ENCODE results near the gene SAMD4A.

SAMD4A gene

GRCh38 chr14:54688229-54688628 is 121.3 kb downstream of the SAMD4A start:
- DNase-seq: no peak

GRCh38 chr14:54689928-54690327 is 123.0 kb downstream of the SAMD4A start:
- DNase-seq: no peak

- no peak for DNase-seq
These were observed 124.0 kb downstream of the SAMD4A start for GRCh38 chr14:54690887-54691286.

GRCh38 chr14:54691525-54692283 is 124.8 kb downstream of the SAMD4A start:
- peak; percentile 66 for DNase-seq

GRCh38 chr14:54692284-54692772 is 125.4 kb downstream of the SAMD4A start:
- peak; percentile 25 for DNase-seq

- DNase-seq: no peak
These were observed 126.8 kb downstream of the SAMD4A start for GRCh38 chr14:54693761-54694160.

GRCh38 chr14:54695196-54695595 is 128.3 kb downstream of the SAMD4A start:
- DNase-seq: no peak

GRCh38 chr14:54697001-54697400 is 130.1 kb downstream of the SAMD4A start:
- no peak for DNase-seq

GRCh38 chr14:54697803-54698202 is 130.9 kb downstream of the SAMD4A start:
- no peak for DNase-seq

GRCh38 chr14:54698501-54698900 is 131.6 kb downstream of the SAMD4A start:
- no peak for DNase-seq

- DNase-seq: peak; percentile 46
These were observed 132.1 kb downstream of the SAMD4A start for GRCh38 chr14:54698966-54699530.

- no peak for DNase-seq
These were observed 132.8 kb downstream of the SAMD4A start for GRCh38 chr14:54699735-54700134.

GRCh38 chr14:54700717-54701116 is 133.8 kb downstream of the SAMD4A start:
- no peak for DNase-seq

- no peak for DNase-seq
These were observed 135.1 kb downstream of the SAMD4A start for GRCh38 chr14:54702014-54702491.

- no peak for DNase-seq
These were observed 135.6 kb downstream of the SAMD4A start for GRCh38 chr14:54702492-54702891.

- DNase-seq: no peak
These were observed 136.2 kb downstream of the SAMD4A start for GRCh38 chr14:54703082-54703481.

- DNase-seq: no peak
These were observed 136.8 kb downstream of the SAMD4A start for GRCh38 chr14:54703724-54704123.

- DNase-seq: no peak
These were observed 137.8 kb downstream of the SAMD4A start for GRCh38 chr14:54704768-54705167.

GRCh38 chr14:54706769-54707168 is 139.8 kb downstream of the SAMD4A start:
- no peak for DNase-seq

- no peak for DNase-seq
These were observed 141.2 kb downstream of the SAMD4A start for GRCh38 chr14:54708161-54708560.

GRCh38 chr14:54708982-54709381 is 142.1 kb downstream of the SAMD4A start:
- no peak for DNase-seq

GRCh38 chr14:54709444-54709843 is 142.5 kb downstream of the SAMD4A start:
- DNase-seq: no peak

- DNase-seq: no peak
These were observed 142.9 kb downstream of the SAMD4A start for GRCh38 chr14:54709867-54710266.

GRCh38 chr14:54711312-54711711 is 144.4 kb downstream of the SAMD4A start:
- no peak for DNase-seq
